Omental fat pad (tissue), 4 donors: Measurements from ENCODE around the gene PTPN4. TPM values are rescaled to one million over a fixed set of nuclear protein-coding genes. Genes with fewer than 3 reads are reported as not detected.
"Not testable (repeated sequence)": the region's sequence is repeated elsewhere in the genome, so short reads cannot be mapped to it uniquely, and the experiment has no call there.

Experiments
- ATAC-seq: fragments of 150-250 bp; one replicate; pipeline ENCODE4 v1.9.1; 2016; ENCODE audit warnings: mild to moderate bottlenecking, moderate library complexity; ENCODE audit not compliant: low FRiP score
- DNase-seq: peaks from one replicate; pipeline ENCODE4 v3.0.0-alpha.2; 2019; ENCODE audit warnings: low spot score
- total RNA-seq, 4 donors: library from RNA; depleted of rRNA; stranded (reverse); fragments of >200 nt; gene quantifications; one replicate each; pipeline ENCODE4 v1.1.0, GENCODE V29; 2016
- TF ChIP-seq, protein P1 (sequence below), 3 donors: fragments of 450-650 bp; IDR thresholded peaks; one replicate each; pipeline ENCODE4 v1.5.1; 2016 to 2017; ENCODE audit warnings: antibody characterized with exemption in 3 of 3, mild to moderate bottlenecking in 3 of 3, moderate library complexity in 2 of 3

PTPN4 gene
- total RNA-seq, 4 donors from 2014 or later: 20.2 to 41.0 (median 30.5) TPM

DNA sequence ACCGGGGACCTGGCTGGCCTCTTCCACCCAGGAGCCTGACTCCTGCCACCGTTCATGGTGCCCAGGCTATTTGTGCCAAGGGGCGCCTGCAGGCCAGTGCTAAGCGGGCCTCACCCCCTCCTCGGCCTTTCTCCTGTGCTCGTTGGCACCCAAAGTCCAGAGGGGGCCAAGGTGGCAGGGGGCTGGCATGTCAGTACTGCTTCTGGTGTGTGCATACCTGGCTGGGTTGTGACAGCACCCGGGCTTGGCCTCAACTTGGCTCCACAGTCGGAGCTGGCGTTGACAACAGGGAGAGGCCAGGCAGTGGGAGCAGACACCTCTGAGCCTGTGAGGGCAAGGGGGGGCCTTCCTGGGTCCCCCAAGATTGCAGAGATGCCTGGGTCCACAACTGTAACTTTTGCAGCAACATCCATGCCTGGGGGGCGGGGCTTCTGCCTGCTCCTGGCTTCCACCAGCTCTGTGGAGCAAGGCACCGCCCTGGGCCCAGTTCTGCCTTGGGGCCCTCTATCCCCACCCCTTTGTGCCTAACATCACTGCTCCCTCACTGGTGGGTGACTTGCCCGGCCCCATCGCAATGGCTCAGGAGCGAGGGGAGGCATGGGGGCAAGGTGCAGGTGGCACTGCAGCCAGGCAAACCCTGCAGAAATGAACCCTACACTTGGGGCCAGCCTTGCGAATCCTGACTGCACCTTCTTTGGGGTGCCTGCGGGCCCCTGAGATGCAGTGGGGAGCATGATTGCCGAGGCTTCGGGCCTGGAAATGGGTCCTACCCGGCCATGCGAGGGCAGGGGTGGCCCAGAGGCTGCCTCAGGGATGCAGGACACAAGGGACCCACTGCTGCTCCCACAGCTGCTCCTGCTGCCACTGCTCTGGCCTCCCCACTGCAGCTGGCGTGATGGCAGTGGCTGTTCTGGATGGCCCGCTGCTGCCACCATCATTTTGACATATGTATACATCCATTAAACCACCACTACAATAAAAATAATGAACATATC, 35.9 kb downstream of the PTPN4 start:
- DNase-seq (no peak), ATAC-seq (no peak)
- TF ChIP-seq, protein P1, sequence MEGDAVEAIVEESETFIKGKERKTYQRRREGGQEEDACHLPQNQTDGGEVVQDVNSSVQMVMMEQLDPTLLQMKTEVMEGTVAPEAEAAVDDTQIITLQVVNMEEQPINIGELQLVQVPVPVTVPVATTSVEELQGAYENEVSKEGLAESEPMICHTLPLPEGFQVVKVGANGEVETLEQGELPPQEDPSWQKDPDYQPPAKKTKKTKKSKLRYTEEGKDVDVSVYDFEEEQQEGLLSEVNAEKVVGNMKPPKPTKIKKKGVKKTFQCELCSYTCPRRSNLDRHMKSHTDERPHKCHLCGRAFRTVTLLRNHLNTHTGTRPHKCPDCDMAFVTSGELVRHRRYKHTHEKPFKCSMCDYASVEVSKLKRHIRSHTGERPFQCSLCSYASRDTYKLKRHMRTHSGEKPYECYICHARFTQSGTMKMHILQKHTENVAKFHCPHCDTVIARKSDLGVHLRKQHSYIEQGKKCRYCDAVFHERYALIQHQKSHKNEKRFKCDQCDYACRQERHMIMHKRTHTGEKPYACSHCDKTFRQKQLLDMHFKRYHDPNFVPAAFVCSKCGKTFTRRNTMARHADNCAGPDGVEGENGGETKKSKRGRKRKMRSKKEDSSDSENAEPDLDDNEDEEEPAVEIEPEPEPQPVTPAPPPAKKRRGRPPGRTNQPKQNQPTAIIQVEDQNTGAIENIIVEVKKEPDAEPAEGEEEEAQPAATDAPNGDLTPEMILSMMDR (IDR thresholded peaks at IDR 0.05): no peak

DNA sequence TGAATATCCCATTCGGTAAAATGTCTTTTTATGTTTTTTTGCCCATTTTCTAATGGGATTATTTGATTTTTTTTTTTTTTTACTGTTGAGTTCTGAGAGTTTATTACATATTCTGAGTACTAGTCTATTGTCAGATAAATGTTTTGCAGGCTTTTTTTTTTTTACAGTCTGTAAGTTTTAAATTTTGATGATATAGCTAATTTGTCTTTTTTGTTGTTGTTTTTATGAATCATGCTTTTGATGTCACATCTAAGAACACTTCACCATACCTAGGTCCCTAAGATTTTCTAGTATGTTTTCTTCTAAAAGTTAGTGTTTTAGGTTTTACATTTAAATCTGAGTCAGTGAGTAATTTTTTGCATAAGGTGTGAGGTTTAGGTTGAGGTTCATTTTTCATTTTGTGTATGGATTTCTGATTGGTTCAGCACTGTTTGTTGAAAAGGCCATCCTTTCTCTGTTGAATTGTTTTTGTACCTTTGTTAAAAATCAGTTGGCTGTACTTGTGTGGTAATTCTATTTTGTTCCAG, 40.7 kb downstream of the PTPN4 start:
- no peak for DNase-seq
- no peak for ATAC-seq
- TF ChIP-seq, protein P1 (IDR thresholded peaks at IDR 0.05): no peak

DNA sequence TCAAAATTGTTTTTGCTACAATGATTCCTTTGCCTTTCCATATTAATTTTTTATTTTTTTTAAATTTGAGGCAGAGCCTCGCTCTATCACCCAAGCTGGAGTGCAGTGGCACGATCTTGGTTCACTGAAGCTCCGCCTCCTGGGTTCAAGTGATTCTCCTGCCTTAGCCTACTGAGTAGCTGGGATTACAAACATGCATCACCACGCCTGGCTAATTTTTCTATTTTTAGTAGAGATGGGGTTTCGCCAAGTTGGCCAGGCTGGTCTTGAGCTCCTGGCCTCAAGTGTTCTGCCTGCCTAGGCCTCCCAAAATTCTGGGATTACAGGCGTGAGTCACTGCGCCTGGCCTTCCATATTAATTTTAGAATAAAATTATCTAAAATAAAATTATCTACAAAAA, 41.3 kb downstream of the PTPN4 start:
- TF ChIP-seq, protein P1 (IDR thresholded peaks at IDR 0.05): no peak
- ATAC-seq (no peak), DNase-seq (no peak)

GRCh38 chr2:119801989-119802388, 42.3 kb downstream of the PTPN4 start:
- not testable (repeated sequence) for ATAC-seq, DNase-seq

GRCh38 chr2:119803101-119803500, 43.4 kb downstream of the PTPN4 start:
- ATAC-seq: no peak

DNA sequence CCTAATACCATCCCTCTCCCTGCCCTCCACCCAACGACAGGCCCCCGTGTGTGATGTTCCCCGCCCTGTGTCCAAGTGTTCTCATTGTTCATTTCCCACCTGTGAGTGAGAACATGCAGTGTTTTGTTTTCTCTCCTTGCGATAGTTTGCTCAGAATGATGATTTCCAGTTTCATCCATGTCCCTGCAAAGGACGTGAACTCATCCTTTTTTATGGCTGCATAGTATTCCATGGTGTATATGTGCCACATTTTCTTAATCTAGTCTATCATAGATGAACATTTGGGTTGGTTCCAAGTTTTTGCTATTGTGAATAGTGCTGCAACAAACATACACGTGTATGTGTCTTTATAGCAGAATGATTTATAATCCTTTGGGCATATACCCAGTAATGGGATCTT, 44.7 kb downstream of the PTPN4 start:
- ATAC-seq, DNase-seq: not testable (repeated sequence)

More at GRCh38 chr2:119803101-119803500, 43.4 kb downstream of the PTPN4 start:
- TF ChIP-seq, protein P1 (IDR thresholded peaks at IDR 0.05): no peak
- DNase-seq: no peak

DNA sequence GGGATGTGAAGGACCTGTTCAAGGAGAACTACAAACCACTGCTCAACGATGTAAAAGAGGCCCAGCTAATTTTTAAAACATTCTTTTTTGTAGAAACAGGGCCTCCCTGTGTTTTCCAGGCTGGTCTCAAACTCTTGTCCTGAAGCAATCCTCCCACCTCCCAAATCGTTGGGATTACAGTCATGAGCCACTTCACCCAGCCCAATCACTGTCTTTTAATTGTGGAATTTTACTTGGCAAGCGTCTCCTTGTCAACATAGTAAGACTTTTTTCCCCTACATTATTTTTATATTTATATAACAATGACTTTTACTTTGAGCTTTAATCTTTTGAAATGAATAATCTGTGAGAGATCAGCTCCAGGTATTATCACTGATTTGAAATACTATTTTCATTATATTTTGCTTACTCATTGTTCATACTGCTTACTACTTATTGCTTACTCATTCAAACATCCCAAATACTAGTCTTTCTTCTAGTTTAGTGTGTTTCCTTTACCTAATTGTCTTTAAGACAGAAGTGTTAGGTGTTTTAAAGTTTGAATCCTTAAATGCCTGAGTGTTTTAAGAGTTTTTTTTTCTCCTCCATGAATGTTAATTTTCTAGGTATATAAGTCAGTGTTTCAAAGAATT, 48.9 kb downstream of the PTPN4 start:
- TF ChIP-seq, protein P1 (IDR thresholded peaks at IDR 0.05): no peak
- DNase-seq (no peak), ATAC-seq (no peak)
